H1 (cell line): ENCODE results near the gene KXD1. TPM values are rescaled to one million over a fixed set of nuclear protein-coding genes. Genes with fewer than 3 reads are reported as not detected.

Experiments
- CTCF ChIA-PET: fragments of 300-600 bp; sonication (Branson Sonifier 250); formaldehyde crosslinking; loops from one replicate; lab custom pipeline; 2021; ENCODE audit not compliant: partially characterized antibody; lab: Charles Lee
- POLR2A ChIA-PET: fragments of 300-600 bp; sonication (Branson Sonifier 250); formaldehyde crosslinking; loops from one replicate; lab custom pipeline; 2021; ENCODE audit warnings: inconsistent platforms; ENCODE audit not compliant: partially characterized antibody; lab: Charles Lee
- DNase-seq, 2 experiments: peaks; one replicate each; pipeline versions ENCODE4 v3.0.0 to v3.0.0-alpha.2; 2010 to 2022; ENCODE audit warnings: low spot score in 2 of 2, low read depth in 1 of 2, mixed read lengths in 1 of 2
- FAIRE-seq: peaks from 2 replicates; lab custom pipeline; 2011; peaks lifted over from hg19 to GRCh38; lab: Jason Lieb, UNC
- H2AFZ ChIP-seq: 2 replicates; pipeline ENCODE4 v1.8.1; 2012; ENCODE audit warnings: low read length, inconsistent platforms
- H2AK5ac ChIP-seq: 2 replicates; pipeline ENCODE4 v1.6.1; 2013; ENCODE audit warnings: low read depth, low read length
- H2BK120ac ChIP-seq: replicated peaks from 2 replicates; pipeline ENCODE3; 2013; ENCODE audit warnings: low read depth, low read length, inconsistent platforms
- H2BK12ac ChIP-seq: 2 replicates; pipeline ENCODE4 v1.6.1; 2013; ENCODE audit warnings: low read depth, low read length
- H2BK15ac ChIP-seq: 2 replicates; pipeline ENCODE4 v1.6.1; 2013; ENCODE audit warnings: low read length
- H2BK20ac ChIP-seq: 2 replicates; pipeline ENCODE4 v1.6.1; 2013; ENCODE audit warnings: low read length
- H2BK5ac ChIP-seq: 2 replicates; pipeline ENCODE4 v1.6.1; 2013; ENCODE audit warnings: low read depth, low read length
- H3K14ac ChIP-seq: 2 replicates; pipeline ENCODE4 v1.6.1; 2013; ENCODE audit warnings: inconsistent platforms; ENCODE audit not compliant: insufficient read length
- H3K18ac ChIP-seq: 2 replicates; pipeline ENCODE4 v1.6.1; 2013; ENCODE audit warnings: low read length; ENCODE audit errors: extremely low read depth
- H3K23ac ChIP-seq: 2 replicates; pipeline ENCODE4 v1.6.1; 2013; ENCODE audit warnings: inconsistent platforms; ENCODE audit not compliant: insufficient read length
- H3K23me2 ChIP-seq: 2 replicates; pipeline ENCODE4 v1.6.1; 2013; ENCODE audit warnings: low read depth, low read length
- H3K27ac ChIP-seq: 2 replicates; pipeline ENCODE4 v1.6.1; 2011; ENCODE audit warnings: low read depth, low read length, inconsistent platforms
- H3K27me3 ChIP-seq, 4 experiments: replicated peaks in 1 of 4; 1 replicate in 1 of 4; 2 replicates in 3 of 4; pipeline versions ENCODE4 v1.6.1 to v1.8.1; 2011 to 2013; ENCODE audit warnings: low read length in 3 of 4, mild to moderate bottlenecking in 3 of 4, inconsistent platforms in 2 of 4, mixed read lengths in 2 of 4, moderate library complexity in 1 of 4; ENCODE audit not compliant: control insufficient read depth in 3 of 4, insufficient read depth in 3 of 4; ENCODE audit errors: extremely low read depth in 1 of 4
- H3K36me3 ChIP-seq, 4 experiments: 2 replicates each; pipeline versions ENCODE4 v1.6.1 to v1.8.1; 2011 to 2013; ENCODE audit warnings: mild to moderate bottlenecking in 4 of 4, low read length in 3 of 4, moderate library complexity in 2 of 4, control low read depth in 1 of 4, inconsistent platforms in 1 of 4; ENCODE audit not compliant: insufficient read depth in 4 of 4, control insufficient read depth in 2 of 4
- H3K4ac ChIP-seq: replicated peaks from 2 replicates; pipeline ENCODE3; 2013; ENCODE audit warnings: low read length, low read depth, mixed read lengths, inconsistent platforms; ENCODE audit not compliant: insufficient read length
- H3K4me1 ChIP-seq, 4 experiments: replicated peaks in 1 of 4; 1 replicate in 1 of 4; 2 replicates in 3 of 4; pipeline versions ENCODE4 v1.6.1 to v1.8.1; 2011 to 2013; ENCODE audit warnings: low read length in 3 of 4, inconsistent platforms in 2 of 4, mixed read lengths in 1 of 4; ENCODE audit not compliant: insufficient read depth in 4 of 4, control insufficient read depth in 3 of 4
- H3K4me2 ChIP-seq, 2 experiments: 2 replicates each; pipeline versions ENCODE4 v1.6.1 to v1.8.1; 2011 to 2013; ENCODE audit warnings: low read depth in 2 of 2, low read length in 2 of 2, control low read depth in 1 of 2, inconsistent platforms in 1 of 2, mild to moderate bottlenecking in 1 of 2; ENCODE audit not compliant: insufficient read depth in 1 of 2
- H3K4me3 ChIP-seq, 4 experiments: fragments of 200-600, 300-600 bp in 1 of 4; sonication (generic), shearing (Covaris generic), sonication (Bioruptor Twin) in 1 of 4; 2 replicates each; pipeline versions ENCODE4 v1.5.1 to v1.8.1; 2011 to 2016; ENCODE audit warnings: low read length in 4 of 4, low read depth in 3 of 4, control low read depth in 2 of 4, inconsistent platforms in 2 of 4, mild to moderate bottlenecking in 2 of 4, mixed read lengths in 1 of 4, moderate library complexity in 1 of 4; ENCODE audit not compliant: insufficient read depth in 2 of 4; ENCODE audit errors: extremely low read depth in 1 of 4
- H3K56ac ChIP-seq: replicated peaks from 2 replicates; pipeline ENCODE3; 2013; ENCODE audit warnings: low read depth, mild to moderate bottlenecking, mixed read lengths, low read length, inconsistent platforms; ENCODE audit not compliant: insufficient read length
- H3K79me1 ChIP-seq: 2 replicates; pipeline ENCODE4 v1.6.1; 2013; ENCODE audit warnings: low read depth, low read length, control low read depth
- H3K79me2 ChIP-seq, 2 experiments: 2 replicates each; pipeline versions ENCODE4 v1.6.1 to v1.8.1; 2012 to 2013; ENCODE audit warnings: low read length in 2 of 2, mild to moderate bottlenecking in 2 of 2, inconsistent platforms in 1 of 2; ENCODE audit not compliant: insufficient read depth in 2 of 2, control insufficient read depth in 1 of 2
- H3K9ac ChIP-seq, 4 experiments: replicated peaks in 1 of 4; 1 replicate in 1 of 4; 2 replicates in 3 of 4; pipeline versions ENCODE4 v1.6.1 to v1.8.1; 2011 to 2013; ENCODE audit warnings: low read depth in 3 of 4, low read length in 3 of 4, control low read depth in 2 of 4, mild to moderate bottlenecking in 2 of 4, moderate library complexity in 2 of 4, inconsistent platforms in 1 of 4; ENCODE audit errors: extremely low read depth in 1 of 4
- H3K9me3 ChIP-seq, 2 experiments: 2 replicates each; pipeline versions ENCODE4 v1.6.1 to v1.8.1; 2012 to 2013; ENCODE audit warnings: mild to moderate bottlenecking in 2 of 2, moderate library complexity in 2 of 2, control low read depth in 1 of 2, inconsistent platforms in 1 of 2, low read depth in 1 of 2, low read length in 1 of 2, mixed read lengths in 1 of 2; ENCODE audit not compliant: insufficient read depth in 2 of 2
- H4K20me1 ChIP-seq, 2 experiments: replicated peaks in 1 of 2; 2 replicates each; pipeline versions ENCODE3 to v1.8.1; 2011 to 2013; ENCODE audit warnings: inconsistent platforms in 2 of 2, low read length in 2 of 2, mild to moderate bottlenecking in 1 of 2; ENCODE audit not compliant: insufficient read depth in 2 of 2, control insufficient read depth in 1 of 2
- H4K5ac ChIP-seq: 2 replicates; pipeline ENCODE4 v1.6.1; 2013; ENCODE audit warnings: low read length, low read depth, mixed read lengths, inconsistent platforms; ENCODE audit not compliant: insufficient read length
- H4K8ac ChIP-seq: 2 replicates; pipeline ENCODE4 v1.8.0; 2013; ENCODE audit warnings: mild to moderate bottlenecking, moderate library complexity, low read length, inconsistent platforms; ENCODE audit not compliant: insufficient read depth; ENCODE audit errors: extremely low read depth
- H4K91ac ChIP-seq: replicated peaks from 2 replicates; pipeline ENCODE3; 2013; ENCODE audit warnings: low read length, mixed read lengths, inconsistent platforms; ENCODE audit not compliant: insufficient read length
- SP1 ChIP-seq: IDR thresholded peaks from 2 replicates; pipeline ENCODE4 v1.6.1; 2011; ENCODE audit warnings: low read depth, low read length
- SP4 ChIP-seq: IDR thresholded peaks from 2 replicates; pipeline ENCODE4 v1.6.1; 2012; ENCODE audit warnings: low read length, inconsistent platforms
- WGBS, 2 experiments: shearing (Covaris generic) in 1 of 2; methylation state at CpG; one replicate each; pipeline versions ENCODE4 v1.1.6 to v1.1.7; 2013 to 2015; ENCODE audit warnings: low lambda C conversion rate in 2 of 2, mixed read lengths in 2 of 2, inconsistent platforms in 1 of 2, low coverage in 1 of 2, missing lambda C conversion rate in 1 of 2; ENCODE audit not compliant: insufficient replicate concordance in 2 of 2, insufficient coverage in 1 of 2, insufficient read length in 1 of 2; ENCODE audit errors: extremely low coverage in 1 of 2, missing lambda C conversion rate in 1 of 2; 5-methylcytosine and 5-hydroxymethylcytosine counted together
- polyA plus RNA-seq, 7 experiments: library from polyadenylated mRNA; depleted of rRNA in 3 of 7; stranded (reverse) in 5 of 7; unstranded in 2 of 7; fragments of >200 nt in 5 of 7; fragments of 200-250 nt in 2 of 7; gene quantifications; 1 replicate in 5 of 7; 2 replicates in 1 of 7; 4 replicates in 1 of 7; pipeline versions ENCODE4 v1.2.1 to v1.2.3, GENCODE V29; 2011 to 2013; ENCODE audit warnings: missing spikeins in 2 of 7, mixed read lengths in 2 of 7
- total RNA-seq: library from RNA; stranded (reverse); fragmentation: NEBNext Ultra II Directional; extraction: Animal tissue kit (Norgen Biotek cat#: 25700); gene quantifications from 2 replicates; pipeline ENCODE4 v1.2.1, GENCODE V29; 2021

KXD1 gene
- total and polyA plus RNA-seq, 2 of the 8 experiments (the other 6 are each of a cell fraction or from before 2014, with no cell fraction given) = 115 to 267 TPM

DNA sequence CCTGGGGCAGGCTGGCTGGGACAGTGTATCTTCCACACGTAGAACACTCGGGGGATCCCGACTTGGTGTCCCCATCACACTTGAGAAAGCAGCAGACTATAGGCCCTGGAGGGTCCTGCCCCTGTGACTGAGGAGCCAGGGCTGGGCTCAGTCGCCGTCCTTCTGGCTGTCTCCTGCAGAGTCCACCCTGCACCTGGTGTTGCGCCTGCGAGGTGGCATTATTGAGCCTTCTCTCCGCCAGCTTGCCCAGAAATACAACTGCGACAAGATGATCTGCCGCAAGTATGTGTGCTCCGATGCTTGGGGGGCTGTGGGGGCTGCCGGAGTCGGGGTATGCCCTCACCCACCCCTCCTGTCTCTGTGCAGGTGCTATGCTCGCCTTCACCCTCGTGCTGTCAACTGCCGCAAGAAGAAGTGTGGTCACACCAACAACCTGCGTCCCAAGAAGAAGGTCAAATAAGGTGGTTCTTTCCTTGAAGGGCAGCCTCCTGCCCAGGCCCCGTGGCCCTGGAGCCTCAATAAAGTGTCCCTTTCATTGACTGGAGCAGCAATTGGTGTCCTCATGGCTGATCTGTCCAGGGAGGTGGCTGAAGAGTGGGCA is 17.1 kb downstream of the KXD1 start:
- Histone ChIP-seq H3K14ac (no peak overlapping the region), H3K4me3 (no peak overlapping the region), H3K18ac (no peak overlapping the region), H3K9me3 (no peaks in the 10 kb centered on the region), H2BK5ac (no peak overlapping the region), H3K27ac (no peak overlapping the region), H2BK20ac (no peak overlapping the region), H4K91ac (no peak overlapping the region), H4K5ac (no peak overlapping the region), H2BK12ac (no peak overlapping the region), H3K27me3 (no peaks in the 10 kb centered on the region), H2BK120ac (no peak overlapping the region), H4K20me1 (peaks cover 9 to 27% of the 10 kb centered on the region in 2 experiments), H3K4me1 (peaks cover 0 to 9% (median 6%) of the 10 kb centered on the region in 4 experiments; a peak in 6 of 7 replicates), H2AFZ (no peak overlapping the region), H2AK5ac (no peak overlapping the region), H3K4me2 (no peak overlapping the region), H3K56ac (no peak overlapping the region), H2BK15ac (no peak overlapping the region), H3K36me3 (peaks cover 16 to 44% (median 32%) of the 10 kb centered on the region in 4 experiments), H4K8ac (0 out of 2 replicates have a peak overlapping the region, but pooled peaks have one; percentile 12), H3K23ac (no peak overlapping the region), H3K79me1 (peaks cover 13% of the 10 kb centered on the region), H3K9ac (no peak overlapping the region), H3K23me2 (peaks cover 10% of the 10 kb centered on the region), H3K79me2 (peaks cover 12 to 20% of the 10 kb centered on the region in 2 experiments), H3K4ac (no peak overlapping the region)
- FAIRE-seq = no peak
- WGBS, 2 experiments = 92% methylated on average over 18 of the region's 18 CpGs; no CpG with 5 or more reads in 1 of the 2 experiments
- ChIA-PET POLR2A (interaction anchor here (0.8 to 6.1 kb wide), 4 partner anchors 15 to 44 kb away, joined by 3 to 112 read pairs (median 14); partner anchors contain the start of genes KXD1 and REX1BD), CTCF (interaction anchor here (0.6 to 4.7 kb wide), 3 partner anchors 14 to 405 kb away, joined by 4 to 28 read pairs (median 7); partner anchors contain the start of genes ELL and REX1BD)
- no peak for DNase-seq
- TF ChIP-seq SP4 (no peak), SP1 (peak; percentile 23; the same call in 1 of the 2 replicates)
